ENCODE measurements around the gene COX7B.
"Not testable (repeated sequence)": the region's sequence is repeated elsewhere in the genome, so short reads cannot be mapped to it uniquely, and the experiment has no call there.

GRCh38 chrX:77919370-77919769, 20.1 kb downstream of the COX7B start:
- TF ChIP-seq POLR2A, CTCF (IDR thresholded peaks at IDR 0.05): not testable (repeated sequence)

Data from body of pancreas (tissue), 4 donors.